Measurements from ENCODE around the gene TMEM158.

The TMEM158 gene

DNA sequence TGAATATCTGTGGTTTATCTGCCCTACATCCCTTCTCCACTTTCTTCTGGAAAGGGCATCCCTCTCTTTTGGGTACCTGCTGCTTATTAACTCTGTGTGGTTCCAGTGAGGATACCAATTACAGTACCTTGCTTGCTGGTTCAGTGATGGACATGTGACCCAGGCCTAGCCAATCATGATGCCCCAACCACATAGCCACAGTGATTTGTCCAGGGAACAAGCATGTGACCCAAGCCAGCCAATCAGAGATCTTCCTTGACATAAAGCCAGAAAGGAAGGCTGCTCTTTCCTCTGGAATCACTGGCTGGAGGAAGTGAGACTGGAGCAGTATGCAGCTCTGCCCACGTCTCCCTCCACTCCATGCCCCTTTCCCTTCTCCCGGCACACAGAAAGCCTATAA, 10.9 kb upstream of the TMEM158 start:
- CTCF ChIA-PET, result no interaction called here
- no peak for TF ChIP-seq CTCF (IDR thresholded peaks at IDR 0.05; ENCODE audit: control extremely low read depth, extremely low read depth, low read depth, missing control alignments)
- no peak for DNase-seq (ENCODE audit: extremely low spot score)
- POLR2A ChIA-PET, result no interaction called here

DNA sequence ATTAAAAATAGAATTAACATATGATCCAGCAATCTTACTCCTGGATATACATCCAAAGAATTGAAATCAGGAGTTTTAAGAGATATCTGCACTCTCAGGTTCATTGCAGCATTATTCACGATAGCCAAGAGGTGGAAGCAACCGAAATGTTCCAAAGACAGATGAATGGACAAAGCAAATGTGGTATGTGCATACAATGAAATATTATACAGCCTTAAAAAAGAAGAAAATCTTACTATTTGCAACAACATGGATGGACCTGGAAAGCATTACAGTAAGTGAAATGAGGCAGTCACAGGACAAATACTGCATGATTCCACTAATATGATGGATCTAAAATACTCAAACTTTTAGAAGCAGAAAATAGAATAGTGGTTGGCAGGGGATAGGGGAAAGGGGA, 9.3 kb upstream of the TMEM158 start:
- no peak for TF ChIP-seq CTCF (IDR thresholded peaks at IDR 0.05; ENCODE audit: control extremely low read depth, extremely low read depth, low read depth, missing control alignments)
- ChIA-PET POLR2A (no interaction called here), CTCF (no interaction called here)
- no peak for DNase-seq (ENCODE audit: extremely low spot score)

DNA sequence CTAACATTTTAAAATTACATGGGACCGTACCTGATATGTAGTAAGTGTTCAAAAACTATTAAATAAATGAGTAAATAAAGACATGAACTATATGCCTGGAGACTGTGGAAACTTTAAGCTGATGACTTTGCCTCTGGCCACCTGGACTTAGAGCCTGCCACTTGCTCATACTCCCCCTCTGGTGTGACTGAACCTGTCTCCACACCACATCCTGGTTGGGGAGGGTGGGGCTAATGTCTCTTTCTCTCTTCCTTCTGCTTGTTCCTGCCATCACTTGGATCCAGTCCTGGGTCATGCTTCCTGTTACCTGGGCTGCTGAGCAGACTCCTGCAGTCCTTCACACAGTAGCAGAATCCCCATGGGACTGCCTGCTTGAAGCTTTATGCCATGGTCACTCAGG, 8.2 kb upstream of the TMEM158 start:
- DNase-seq (ENCODE audit: extremely low spot score), result no peak
- TF ChIP-seq CTCF (IDR thresholded peaks at IDR 0.05; ENCODE audit: control extremely low read depth, extremely low read depth, low read depth, missing control alignments), result no peak
- ChIA-PET CTCF (interaction anchor here (0.6 kb wide), 1 partner anchor 25 kb away, joined by 3 read pairs; no protein-coding TSS in a partner anchor), POLR2A (no interaction called here)

DNA sequence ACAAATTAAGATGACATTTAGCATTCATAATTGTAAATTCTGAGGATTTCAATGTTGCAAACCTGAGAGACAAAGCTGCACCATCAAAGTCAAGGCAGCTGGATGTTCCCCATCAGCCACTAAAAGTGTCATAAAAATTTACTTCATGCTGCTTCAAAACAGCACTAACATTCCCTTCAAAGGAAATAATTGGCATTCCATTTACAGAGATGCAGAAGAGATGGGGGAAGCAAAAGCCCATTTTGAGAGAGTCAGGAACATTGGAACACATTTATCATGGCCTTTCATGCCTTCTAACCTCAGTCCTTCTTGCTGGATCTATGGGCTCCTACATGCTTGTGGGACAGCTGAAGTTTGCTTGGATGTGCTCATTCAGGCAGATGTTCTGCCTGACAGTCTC, 6.4 kb upstream of the TMEM158 start:
- TF ChIP-seq CTCF (IDR thresholded peaks at IDR 0.05; ENCODE audit: control extremely low read depth, extremely low read depth, low read depth, missing control alignments), result no peak
- ChIA-PET CTCF (interaction anchor here (2.0 kb wide), 1 partner anchor 191 kb away, joined by 4 read pairs; no protein-coding TSS in a partner anchor), POLR2A (no interaction called here)
- DNase-seq (ENCODE audit: extremely low spot score), result no peak

- no peak for DNase-seq (ENCODE audit: extremely low spot score)
- CTCF ChIA-PET, result interaction anchor here (1.6 kb wide), 1 partner anchor 20 kb away, joined by 5 read pairs; no protein-coding TSS in a partner anchor
- no peak for TF ChIP-seq CTCF (IDR thresholded peaks at IDR 0.05; ENCODE audit: control extremely low read depth, extremely low read depth, low read depth, missing control alignments)
- POLR2A ChIA-PET, result no interaction called here
Observed at GRCh38 chr3:45227946-45228345, 1.9 kb upstream of the TMEM158 start.

- no peak for DNase-seq (ENCODE audit: extremely low spot score)
- POLR2A ChIA-PET, result no interaction called here
- CTCF ChIA-PET, result interaction anchor here (1.1 to 1.6 kb wide), 4 partner anchors 11 to 185 kb away, joined by 3 to 5 read pairs (median 3); no protein-coding TSS in a partner anchor
- no peak for TF ChIP-seq CTCF (IDR thresholded peaks at IDR 0.05; ENCODE audit: control extremely low read depth, extremely low read depth, low read depth, missing control alignments)
Observed at GRCh38 chr3:45227071-45227820, 1.2 kb upstream of the TMEM158 start.
